K562 (cell line): ENCODE data around the gene FBRS. TPM values are rescaled to one million over a fixed set of nuclear protein-coding genes. Genes with fewer than 3 reads are reported as not detected.

Experiments
- ATF1 ChIP-seq, 2 experiments: fragments of 450-650 bp in 1 of 2; IDR thresholded peaks; 2 replicates each; pipeline ENCODE4 v1.6.1; 2016; ENCODE audit warnings: missing compliant biosample characterization in 1 of 2, missing genetic modification characterization in 1 of 2
- BACH1 ChIP-seq: fragments of 200-800 bp; sonication (Bioruptor generic); IDR thresholded peaks from 2 replicates; pipeline ENCODE4 v1.6.1; 2016; ENCODE audit warnings: missing genetic modification characterization, missing compliant biosample characterization
- EWSR1 ChIP-seq: fragments of 450-650 bp; IDR thresholded peaks from 2 replicates; pipeline ENCODE4 v1.6.1; 2018; ENCODE audit warnings: borderline replicate concordance, mild to moderate bottlenecking, low read depth, moderate library complexity; ENCODE audit not compliant: partially characterized antibody
- HEY1 ChIP-seq: fragments of 250-450 bp; sonication (Bioruptor Pico); IDR thresholded peaks from 2 replicates; pipeline ENCODE4 v1.5.0; 2020; ENCODE audit warnings: mild to moderate bottlenecking, moderate library complexity, borderline replicate concordance
- HLTF ChIP-seq: fragments of 450-650 bp; IDR thresholded peaks from 2 replicates; pipeline ENCODE4 v1.6.1; 2016
- HMBOX1 ChIP-seq: sonication (generic); IDR thresholded peaks from 2 replicates; pipeline ENCODE4 v1.6.1; 2016
- JUND ChIP-seq, 2 experiments: IDR thresholded peaks; 2 replicates in 1 of 2; 3 replicates in 1 of 2; pipeline ENCODE4 v1.6.1; 2011; ENCODE audit warnings: borderline replicate concordance in 2 of 2, low read depth in 2 of 2, low read length in 2 of 2, improper control_type of control experiment in 1 of 2, missing biosample characterization in 1 of 2, missing genetic modification characterization in 1 of 2, missing genetic modification reagents in 1 of 2
- MCM3 ChIP-seq: fragments of 450-650 bp; IDR thresholded peaks from 2 replicates; pipeline ENCODE4 v1.6.1; 2016
- STAG1 ChIP-seq: sonication (generic); formaldehyde crosslinking; IDR thresholded peaks from 2 replicates; pipeline ENCODE4 v1.5.0; 2020; ENCODE audit warnings: missing genetic modification reagents, borderline replicate concordance
- TFAP4 ChIP-seq: sonication (generic); formaldehyde crosslinking; IDR thresholded peaks from 2 replicates; pipeline ENCODE4 v1.8.0; 2022; ENCODE audit warnings: missing genetic modification reagents, mild to moderate bottlenecking, moderate library complexity, borderline replicate concordance
- TRIM24 ChIP-seq, 2 experiments: fragments of 450-650 bp; IDR thresholded peaks; 2 replicates each; pipeline ENCODE4 v1.6.1; 2016
- USF2 ChIP-seq: sonication (generic); formaldehyde crosslinking; IDR thresholded peaks from 2 replicates; pipeline ENCODE4 v1.5.0; 2020; ENCODE audit warnings: missing genetic modification reagents
- ZBTB40 ChIP-seq, 2 experiments: fragments of 450-650 bp in 1 of 2; sonication (generic) in 1 of 2; formaldehyde crosslinking in 1 of 2; IDR thresholded peaks; 2 replicates each; pipeline versions ENCODE4 v1.7.1 to v1.9.0; 2016 to 2022; ENCODE audit warnings: inconsistent platforms in 1 of 2, mild to moderate bottlenecking in 1 of 2, missing genetic modification reagents in 1 of 2
- polyA plus RNA-seq, 8 experiments: library from polyadenylated mRNA; depleted of rRNA in 4 of 8; stranded (reverse) in 5 of 8; unstranded in 3 of 8; fragments of >200 nt; fragmentation: Nextera tagmentation in 2 of 8; fragmentation: Illumina TruSeq in 1 of 8; extraction: Ambion mirVana in 2 of 8; extraction: Trizol in 1 of 8; gene quantifications; 2 replicates each; pipeline versions ENCODE4 v1.2.1 to v1.2.3, GENCODE V29; 2011 to 2014; ENCODE audit warnings: inconsistent platforms in 1 of 8, missing spikeins in 1 of 8
- total RNA-seq, 7 experiments: library from RNA; depleted of rRNA in 6 of 7; stranded (reverse); fragments of >200 nt in 6 of 7; fragmentation: Illumina TruSeq in 2 of 7; extraction: Trizol in 2 of 7; gene quantifications; 2 replicates each; pipeline versions ENCODE4 v1.2.1 to v1.2.3, GENCODE V29; 2011 to 2021; ENCODE audit warnings: low replicate concordance in 1 of 7

FBRS gene
- total and polyA plus RNA-seq, 9 of the 15 experiments (the other 6 are each of a cell fraction or from before 2014, with no cell fraction given) = 0.32 to 59.5 (median 13.1) TPM

DNA sequence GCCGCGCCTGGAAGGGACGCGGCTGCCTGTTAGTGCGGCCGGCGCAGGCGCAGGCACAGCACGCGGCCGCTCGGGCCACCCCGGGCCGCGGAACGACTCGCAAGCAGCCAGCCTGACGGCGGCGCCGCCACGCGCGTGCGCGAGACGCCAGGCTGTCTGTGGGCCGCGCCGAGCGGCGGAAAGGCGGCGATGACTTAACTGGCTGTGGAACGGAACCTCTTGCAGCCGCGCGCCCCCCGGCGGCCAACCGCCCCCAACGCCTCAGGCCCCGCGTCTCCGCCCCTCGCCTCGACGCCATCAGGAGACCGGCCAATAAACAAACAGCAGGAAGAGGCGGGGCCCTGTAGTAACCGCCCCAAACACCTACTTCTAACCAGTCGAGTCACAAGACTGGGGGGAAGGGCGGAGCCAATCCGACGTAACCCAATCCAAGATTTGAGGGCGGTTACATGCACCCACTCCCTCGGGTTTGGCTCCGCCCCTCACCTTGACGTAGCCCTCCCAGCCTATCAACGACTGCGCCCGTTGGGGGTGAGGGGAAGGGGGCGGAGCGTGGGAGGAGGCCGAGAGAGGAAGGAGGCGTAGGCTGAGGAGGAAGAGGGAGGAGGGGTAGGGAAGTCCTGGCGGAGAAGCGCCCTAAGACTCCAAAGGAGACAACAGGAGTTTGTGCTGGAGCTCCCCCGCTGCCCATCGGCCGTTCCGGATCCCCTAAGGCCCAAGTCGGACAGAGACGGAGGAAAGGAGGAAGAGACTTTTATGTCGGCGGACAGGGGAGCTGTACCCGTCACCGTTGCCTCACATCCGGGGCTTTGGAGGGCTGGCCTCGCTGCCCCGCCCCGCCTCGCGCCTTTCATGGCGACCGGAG is at the start of gene FBRS (continued):
- TF ChIP-seq TRIM24 (IDR thresholded peaks at IDR 0.05) (peak in 1 of 2 experiments; percentile 53; a peak in 2 of 4 replicates), BACH1 (tag) (no peak), HMBOX1 (peak; percentile 64; the same call in 1 of the 2 replicates), ZBTB40 (IDR thresholded peaks at IDR 0.05) (peak; percentile 73), ZBTB40 (CRISPR knock-in tag; IDR thresholded peaks at IDR 0.05) (no peak), MCM3 (no peak), HLTF (peak; percentile 84; the same call in 1 of the 2 replicates), TFAP4 (peak; percentile 66), ATF1 (CRISPR knock-in tag; IDR thresholded peaks at IDR 0.05) (no peak; the same call in 1 of the 2 replicates), ATF1 (tag; IDR thresholded peaks at IDR 0.05) (peak; percentile 96), JUND (IDR thresholded peaks at IDR 0.05; ENCODE audit: borderline replicate concordance, low read depth, low read length) (peak; percentile 65), JUND (tag; IDR thresholded peaks at IDR 0.05; ENCODE audit: borderline replicate concordance, low read depth, low read length) (peak; percentile 48; the same call in 1 of the 3 replicates), EWSR1 (no peak), STAG1 (CRISPR knock-in tag) (peak; percentile 60; the same call in 1 of the 2 replicates), HEY1 (CRISPR knock-in tag) (no peak), USF2 (no peak)
